GM19193 (cell line): Measurements from ENCODE around the gene SUSD5.

ENCODE experiments used
- POLR2A ChIP-seq: IDR thresholded peaks from 4 replicates; pipeline ENCODE4 v1.6.1; 2011; ENCODE audit not compliant: insufficient read depth, insufficient read length; ENCODE audit errors: extremely low read depth

SUSD5 gene

DNA sequence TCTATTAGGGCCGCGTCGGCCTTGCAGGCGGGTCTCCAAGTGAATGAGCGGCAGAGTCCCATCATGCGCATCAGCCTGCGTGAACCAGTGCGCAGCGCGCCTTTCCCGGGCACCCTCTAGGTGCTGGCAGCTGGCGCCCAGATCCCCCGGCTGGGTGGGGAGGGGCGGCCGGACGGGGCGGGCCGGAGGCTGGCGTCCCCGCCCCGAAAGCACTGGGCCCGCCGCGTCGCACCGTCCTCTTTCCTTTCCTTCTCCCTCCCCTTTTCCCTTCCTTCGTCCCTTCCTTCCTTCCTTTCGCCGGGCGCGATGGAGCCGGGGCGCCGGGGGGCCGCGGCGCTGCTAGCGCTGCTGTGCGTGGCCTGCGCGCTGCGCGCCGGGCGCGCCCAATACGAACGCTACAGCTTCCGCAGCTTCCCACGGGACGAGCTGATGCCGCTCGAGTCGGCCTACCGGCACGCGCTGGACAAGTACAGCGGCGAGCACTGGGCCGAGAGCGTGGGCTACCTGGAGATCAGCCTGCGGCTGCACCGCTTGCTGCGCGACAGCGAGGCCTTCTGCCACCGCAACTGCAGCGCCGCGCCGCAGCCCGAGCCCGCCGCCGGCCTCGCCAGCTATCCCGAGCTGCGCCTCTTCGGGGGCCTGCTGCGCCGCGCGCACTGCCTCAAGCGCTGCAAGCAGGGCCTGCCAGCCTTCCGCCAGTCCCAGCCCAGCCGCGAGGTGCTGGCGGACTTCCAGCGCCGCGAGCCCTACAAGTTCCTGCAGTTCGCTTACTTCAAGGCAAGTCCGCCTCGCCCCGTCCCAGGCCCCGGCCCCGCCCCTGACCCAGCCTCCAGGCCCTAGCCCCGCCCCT, 104.6 kb downstream of the SUSD5 start, which contains the start of gene CRTAP:
TSS of gene CRTAP (plus strand) at position 243 of the 850 bp plus-strand sequence. CDS start at position 307, 64 bp downstream.
- TF ChIP-seq POLR2A, result peak; percentile 57

- TF ChIP-seq POLR2A, result no peak
Observed at GRCh38 chr3:33111581-33111980, 107.0 kb downstream of the SUSD5 start.

DNA sequence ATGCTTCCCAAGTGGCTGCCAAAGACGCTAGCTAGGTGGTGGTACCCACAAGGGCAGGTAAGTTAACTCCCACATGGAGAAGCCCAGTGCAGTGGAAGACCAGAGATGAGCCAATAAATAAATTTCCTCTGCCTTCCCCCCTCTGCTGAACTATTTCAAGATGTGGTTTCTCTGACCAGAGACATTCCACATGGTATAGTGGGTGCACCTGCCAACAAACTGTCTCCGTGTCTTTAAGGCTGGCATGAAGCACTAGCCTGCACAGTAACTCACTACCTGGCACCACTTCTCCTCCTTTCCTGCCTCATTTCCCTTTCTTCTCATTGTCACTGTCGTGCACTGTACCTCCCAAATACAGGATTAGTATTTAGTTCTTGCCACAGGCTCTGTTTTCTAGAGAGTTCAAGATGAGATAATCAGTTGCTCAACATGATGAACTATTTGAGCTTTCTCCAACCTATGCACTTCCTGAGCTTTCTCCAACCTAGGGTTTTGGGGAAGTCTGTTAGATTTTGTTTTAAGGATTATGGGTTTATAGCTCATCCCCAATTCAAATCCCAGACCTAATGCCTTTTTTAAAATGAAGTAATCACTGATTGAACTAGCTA, 113.2 kb downstream of the SUSD5 start:
- TF ChIP-seq POLR2A, result no peak

DNA sequence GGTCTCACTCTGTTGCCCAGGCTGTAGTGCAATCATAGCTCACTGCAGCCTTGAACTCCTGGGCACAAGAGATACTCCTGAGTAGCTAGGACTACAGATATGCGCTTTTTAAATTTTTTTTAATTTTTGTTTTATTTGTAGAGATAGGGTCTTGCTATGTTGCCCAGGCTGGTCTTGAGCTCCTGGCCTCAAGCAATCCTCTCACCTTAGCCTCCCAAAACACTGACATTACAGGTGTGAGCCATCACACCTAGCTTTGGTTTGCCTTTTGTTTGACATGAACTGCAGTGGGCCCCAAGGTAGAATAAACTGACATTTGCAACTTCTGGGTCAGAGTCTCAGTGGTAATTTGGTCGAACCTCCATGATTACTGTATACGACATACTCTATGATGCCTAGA, 113.8 kb downstream of the SUSD5 start:
- no peak for TF ChIP-seq POLR2A

DNA sequence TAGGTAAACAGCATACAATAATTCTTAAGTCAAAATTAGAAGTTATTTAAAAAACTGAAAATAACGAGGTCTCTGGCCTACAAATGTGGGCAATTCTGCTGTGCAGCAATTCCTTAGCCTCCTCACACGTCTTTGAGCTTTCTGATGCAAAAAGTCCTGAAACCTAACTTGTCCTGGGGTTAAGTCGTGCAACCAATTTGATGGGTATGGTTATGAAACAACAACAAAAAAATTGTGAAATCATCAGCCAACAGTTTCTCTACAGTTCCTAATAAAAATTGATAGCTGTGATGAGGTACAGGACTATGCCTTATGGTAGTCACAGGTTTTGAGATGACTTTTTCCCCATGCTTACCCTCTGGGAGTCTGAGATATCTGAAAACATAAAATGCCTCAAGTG, 115.1 kb downstream of the SUSD5 start:
- no peak for TF ChIP-seq POLR2A

- TF ChIP-seq POLR2A, result no peak
Observed at GRCh38 chr3:33103034-33103433, 115.6 kb downstream of the SUSD5 start.

- no peak for TF ChIP-seq POLR2A
Observed at GRCh38 chr3:33100229-33100628, 118.4 kb downstream of the SUSD5 start.
